ENCODE data around the gene CWH43. TPM values are rescaled to one million over a fixed set of nuclear protein-coding genes. Genes with fewer than 3 reads are reported as not detected.
"Not testable (repeated sequence)": the region's sequence is repeated elsewhere in the genome, so short reads cannot be mapped to it uniquely, and the experiment has no call there.

Gene CWH43
- total RNA-seq, 1 donor from 2014 or later: not detected

DNA sequence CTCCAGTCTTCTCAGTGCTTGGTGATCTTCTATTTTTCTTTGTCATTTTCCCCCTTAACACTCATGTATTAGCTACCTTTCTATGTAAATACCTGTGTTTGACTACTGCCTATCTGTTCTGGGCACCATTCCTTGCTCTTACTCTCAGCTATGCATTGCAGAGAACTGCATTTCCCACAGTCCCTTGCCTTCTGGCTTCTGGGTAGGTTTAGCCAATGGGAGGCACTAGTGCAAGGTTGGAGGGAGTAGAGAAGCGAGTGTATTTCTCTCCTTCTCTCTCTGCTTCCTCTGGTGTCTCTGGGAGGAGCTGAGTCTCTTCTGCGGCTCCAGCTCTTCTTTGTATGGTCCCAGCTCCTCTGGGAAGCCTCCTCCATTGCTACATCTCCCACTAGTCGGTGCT lies 50.5 kb downstream of the CWH43 start:
- peaks cover under 1% of the 10 kb centered on the region for H3K36me3 Mint-ChIP-seq (ENCODE audit: low read depth, unreplicated experiment)
- DNase-seq (ENCODE audit: low spot score): no peak
- H3K4me3 Mint-ChIP-seq (ENCODE audit: unreplicated experiment): no peak overlapping the region
- peaks cover 15% of the 10 kb centered on the region for H3K9me3 Mint-ChIP-seq (ENCODE audit: unreplicated experiment)
- TF ChIP-seq, protein P1, sequence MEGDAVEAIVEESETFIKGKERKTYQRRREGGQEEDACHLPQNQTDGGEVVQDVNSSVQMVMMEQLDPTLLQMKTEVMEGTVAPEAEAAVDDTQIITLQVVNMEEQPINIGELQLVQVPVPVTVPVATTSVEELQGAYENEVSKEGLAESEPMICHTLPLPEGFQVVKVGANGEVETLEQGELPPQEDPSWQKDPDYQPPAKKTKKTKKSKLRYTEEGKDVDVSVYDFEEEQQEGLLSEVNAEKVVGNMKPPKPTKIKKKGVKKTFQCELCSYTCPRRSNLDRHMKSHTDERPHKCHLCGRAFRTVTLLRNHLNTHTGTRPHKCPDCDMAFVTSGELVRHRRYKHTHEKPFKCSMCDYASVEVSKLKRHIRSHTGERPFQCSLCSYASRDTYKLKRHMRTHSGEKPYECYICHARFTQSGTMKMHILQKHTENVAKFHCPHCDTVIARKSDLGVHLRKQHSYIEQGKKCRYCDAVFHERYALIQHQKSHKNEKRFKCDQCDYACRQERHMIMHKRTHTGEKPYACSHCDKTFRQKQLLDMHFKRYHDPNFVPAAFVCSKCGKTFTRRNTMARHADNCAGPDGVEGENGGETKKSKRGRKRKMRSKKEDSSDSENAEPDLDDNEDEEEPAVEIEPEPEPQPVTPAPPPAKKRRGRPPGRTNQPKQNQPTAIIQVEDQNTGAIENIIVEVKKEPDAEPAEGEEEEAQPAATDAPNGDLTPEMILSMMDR (IDR thresholded peaks at IDR 0.05; ENCODE audit: unreplicated experiment): no peak
- H3K27ac Mint-ChIP-seq (ENCODE audit: unreplicated experiment): no peak overlapping the region
- H3K4me1 Mint-ChIP-seq (ENCODE audit: unreplicated experiment): no peaks in the 10 kb centered on the region
- H3K27me3 Mint-ChIP-seq (ENCODE audit: unreplicated experiment): peaks cover 2% of the 10 kb centered on the region

DNA sequence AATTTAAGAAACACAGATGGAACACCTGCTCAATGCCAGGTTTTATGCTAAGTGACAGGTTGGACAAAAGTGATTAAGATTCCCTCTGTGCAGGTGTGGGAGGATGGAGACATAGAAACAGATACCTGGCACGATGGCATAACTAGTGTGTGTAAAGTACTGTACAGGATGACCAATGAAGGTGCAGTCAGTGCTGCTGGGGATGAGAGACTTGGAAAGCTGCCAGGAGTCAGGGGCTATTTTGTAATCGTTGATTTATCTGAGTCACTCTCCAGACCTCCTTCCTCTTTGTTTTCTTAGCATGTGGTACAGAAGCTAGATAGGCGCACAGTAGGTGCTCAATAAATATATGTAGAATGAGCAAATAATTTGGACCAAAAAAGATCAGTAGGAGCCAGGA lies 58.2 kb downstream of the CWH43 start:
- no peak overlapping the region for H3K4me3 Mint-ChIP-seq (ENCODE audit: unreplicated experiment)
- peaks cover 4% of the 10 kb centered on the region for H3K36me3 Mint-ChIP-seq (ENCODE audit: low read depth, unreplicated experiment)
- no peak overlapping the region for H3K27ac Mint-ChIP-seq (ENCODE audit: unreplicated experiment)
- no peak for DNase-seq (ENCODE audit: low spot score)
- peaks cover 8% of the 10 kb centered on the region for H3K27me3 Mint-ChIP-seq (ENCODE audit: unreplicated experiment)
- TF ChIP-seq, protein P1 (IDR thresholded peaks at IDR 0.05; ENCODE audit: unreplicated experiment): no peak
- no peaks in the 10 kb centered on the region for H3K4me1 Mint-ChIP-seq (ENCODE audit: unreplicated experiment)
- peaks cover 25% of the 10 kb centered on the region for H3K9me3 Mint-ChIP-seq (ENCODE audit: unreplicated experiment)

DNA sequence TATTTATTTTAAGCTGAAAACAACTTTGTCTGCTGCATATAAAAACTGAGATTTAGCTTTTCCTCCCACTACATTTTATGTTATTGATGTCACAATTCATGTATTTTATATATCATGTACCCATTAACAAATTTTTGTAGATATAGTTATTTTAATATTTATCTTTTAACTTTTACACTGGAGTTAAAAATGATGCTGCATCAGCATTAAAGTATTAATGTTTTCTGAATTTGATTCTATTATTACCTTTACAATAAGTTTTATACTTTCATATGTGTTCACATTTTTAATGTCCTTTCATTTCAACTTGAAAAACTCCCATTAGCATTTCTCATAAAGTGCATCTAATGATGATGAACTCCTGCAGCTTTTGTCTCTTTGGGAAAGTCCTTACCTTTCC lies 72.2 kb downstream of the CWH43 start:
- H3K4me3 Mint-ChIP-seq (ENCODE audit: unreplicated experiment): no peak overlapping the region
- H3K9me3 Mint-ChIP-seq (ENCODE audit: unreplicated experiment): peaks cover 13% of the 10 kb centered on the region
- H3K36me3 Mint-ChIP-seq (ENCODE audit: low read depth, unreplicated experiment): no peaks in the 10 kb centered on the region
- no peak overlapping the region for H3K27ac Mint-ChIP-seq (ENCODE audit: unreplicated experiment)
- DNase-seq (ENCODE audit: low spot score): no peak
- H3K27me3 Mint-ChIP-seq (ENCODE audit: unreplicated experiment): peaks cover 3% of the 10 kb centered on the region
- H3K4me1 Mint-ChIP-seq (ENCODE audit: unreplicated experiment): no peaks in the 10 kb centered on the region
- TF ChIP-seq, protein P1 (IDR thresholded peaks at IDR 0.05; ENCODE audit: unreplicated experiment): no peak

DNA sequence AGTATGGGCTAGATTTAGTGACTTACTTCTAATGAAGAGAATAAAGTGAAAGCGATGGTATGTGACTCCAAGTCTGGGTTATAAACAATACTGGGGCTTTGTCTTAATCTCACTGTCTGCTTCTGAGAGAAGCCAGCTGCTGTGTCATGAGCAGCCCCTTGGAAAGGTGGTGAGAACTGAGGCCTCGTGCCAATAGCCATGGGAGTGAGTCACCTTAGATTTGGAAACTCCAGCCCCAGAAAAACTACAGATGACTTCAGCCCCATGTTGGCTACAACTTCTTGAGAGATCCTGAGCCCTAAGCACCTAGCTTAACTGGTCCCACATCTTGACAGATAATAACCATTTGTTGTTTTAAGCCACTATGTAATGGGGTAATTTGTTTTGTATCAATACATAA lies 77.6 kb downstream of the CWH43 start:
- H3K27ac Mint-ChIP-seq (ENCODE audit: unreplicated experiment): no peak overlapping the region

DNA sequence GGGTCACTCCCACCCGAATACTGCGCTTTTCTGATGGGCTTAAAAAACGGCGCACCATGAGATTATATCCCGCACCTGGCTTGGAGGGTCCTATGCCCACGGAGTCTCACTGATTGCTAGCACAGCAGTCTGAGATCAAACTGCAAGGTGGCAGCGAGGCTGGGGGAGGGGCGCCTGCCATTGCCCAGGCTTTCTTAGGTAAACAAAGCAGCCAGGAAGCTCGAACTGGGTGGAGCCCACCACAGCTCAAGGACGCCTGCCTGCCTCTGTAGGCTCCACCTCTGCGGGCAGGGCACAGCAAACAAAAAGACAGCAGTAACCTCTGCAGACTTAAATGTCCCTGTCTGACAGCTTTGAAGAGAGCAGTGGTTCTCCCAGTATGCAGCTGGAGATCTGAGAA lies 86.1 kb downstream of the CWH43 start:
- peaks cover 36% of the 10 kb centered on the region for H3K9me3 Mint-ChIP-seq (ENCODE audit: unreplicated experiment)
- H3K4me1 Mint-ChIP-seq (ENCODE audit: unreplicated experiment); H3K4me3 Mint-ChIP-seq (ENCODE audit: unreplicated experiment); DNase-seq (ENCODE audit: low spot score); H3K36me3 Mint-ChIP-seq (ENCODE audit: low read depth, unreplicated experiment); H3K27me3 Mint-ChIP-seq (ENCODE audit: unreplicated experiment); H3K27ac Mint-ChIP-seq (ENCODE audit: unreplicated experiment): not testable (repeated sequence)

More for the DNA sequence above, 77.6 kb downstream of the CWH43 start:
- H3K4me3 Mint-ChIP-seq (ENCODE audit: unreplicated experiment): no peak overlapping the region
- peaks cover 3% of the 10 kb centered on the region for H3K27me3 Mint-ChIP-seq (ENCODE audit: unreplicated experiment)
- DNase-seq (ENCODE audit: low spot score): no peak
- TF ChIP-seq, protein P1 (IDR thresholded peaks at IDR 0.05; ENCODE audit: unreplicated experiment): no peak
- H3K9me3 Mint-ChIP-seq (ENCODE audit: unreplicated experiment): peaks cover 23% of the 10 kb centered on the region
- H3K36me3 Mint-ChIP-seq (ENCODE audit: low read depth, unreplicated experiment): peaks cover 4% of the 10 kb centered on the region
- H3K4me1 Mint-ChIP-seq (ENCODE audit: unreplicated experiment): no peaks in the 10 kb centered on the region

DNA sequence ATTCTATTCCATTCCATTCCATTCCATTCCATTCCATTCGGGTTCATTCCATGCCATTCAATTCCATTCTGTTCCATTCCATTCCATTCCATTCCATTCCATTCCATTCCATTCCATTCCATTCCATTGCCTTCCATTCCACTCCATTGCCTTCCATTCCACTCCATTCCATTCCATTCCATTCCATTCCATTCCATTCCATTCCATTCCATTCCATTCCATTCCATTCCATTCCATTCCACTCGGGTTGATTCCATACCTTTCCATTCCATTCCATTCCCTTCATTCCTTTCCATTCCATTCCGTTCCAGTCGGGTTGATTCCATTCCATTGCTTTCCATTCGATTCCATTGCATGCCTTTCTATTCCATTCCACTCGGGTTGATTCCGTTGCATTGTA lies 105.8 kb downstream of the CWH43 start:
- Mint-ChIP-seq H3K9me3 (ENCODE audit: unreplicated experiment) (peaks cover 33% of the 10 kb centered on the region), H3K4me3 (ENCODE audit: unreplicated experiment) (peak overlapping the region; percentile 1), H3K27me3 (ENCODE audit: unreplicated experiment) (peaks cover 23% of the 10 kb centered on the region), H3K36me3 (ENCODE audit: low read depth, unreplicated experiment) (peaks cover 27% of the 10 kb centered on the region)
- H3K4me1 Mint-ChIP-seq (ENCODE audit: unreplicated experiment); DNase-seq (ENCODE audit: low spot score); H3K27ac Mint-ChIP-seq (ENCODE audit: unreplicated experiment): not testable (repeated sequence)

DNA sequence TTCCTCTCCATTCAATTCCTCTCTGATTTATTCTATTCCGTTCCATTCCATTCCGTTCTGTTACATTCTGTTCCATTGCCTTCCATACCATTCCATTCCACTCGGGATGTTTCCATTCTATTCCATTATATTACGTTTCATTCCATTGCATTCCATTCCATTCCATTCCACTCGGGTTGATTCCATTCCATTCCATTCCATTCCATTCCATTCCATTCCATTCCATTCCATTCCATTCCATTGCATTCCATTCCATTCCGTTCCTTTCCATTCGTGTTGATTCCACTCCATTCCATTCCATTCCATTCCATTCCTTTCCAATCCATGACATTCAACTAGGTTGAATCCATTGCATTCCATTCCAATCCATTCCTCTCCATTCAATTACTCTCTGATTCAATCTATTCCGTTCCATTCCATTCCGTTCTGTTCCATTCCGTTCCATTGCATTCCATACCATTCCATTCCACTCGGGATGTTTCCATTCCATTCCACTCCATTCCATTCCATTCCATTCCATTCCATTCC lies 106.6 kb downstream of the CWH43 start:
- H3K9me3 Mint-ChIP-seq (ENCODE audit: unreplicated experiment): peaks cover 41% of the 10 kb centered on the region

DNA sequence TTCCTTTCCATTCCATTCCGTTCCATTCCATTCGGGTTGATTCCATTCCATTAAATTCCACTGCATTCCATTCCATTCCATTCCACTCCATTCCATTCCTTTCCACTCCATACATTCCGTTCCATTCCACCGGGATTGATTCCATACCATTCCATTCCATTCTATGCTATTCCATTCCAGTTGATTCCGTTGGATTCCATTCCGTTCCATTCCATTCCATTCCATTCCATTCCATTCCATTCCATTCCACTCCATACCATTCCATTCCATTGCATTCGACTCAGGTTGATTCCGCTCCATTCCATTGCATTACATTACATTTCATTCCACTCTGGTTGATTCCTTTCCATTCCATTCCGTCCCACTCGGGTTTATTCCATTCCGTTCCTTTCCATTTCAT lies 110.1 kb downstream of the CWH43 start:
- Mint-ChIP-seq H3K9me3 (ENCODE audit: unreplicated experiment) (peaks cover 64% of the 10 kb centered on the region), H3K27ac (ENCODE audit: unreplicated experiment) (peak overlapping the region; percentile 0), H3K36me3 (ENCODE audit: low read depth, unreplicated experiment) (peaks cover 60% of the 10 kb centered on the region), H3K27me3 (ENCODE audit: unreplicated experiment) (peaks cover 46% of the 10 kb centered on the region), H3K4me3 (ENCODE audit: unreplicated experiment) (peak overlapping the region; percentile 4)
- not testable (repeated sequence) for DNase-seq (ENCODE audit: low spot score); H3K4me1 Mint-ChIP-seq (ENCODE audit: unreplicated experiment)

More for the DNA sequence above, 106.6 kb downstream of the CWH43 start:
- not testable (repeated sequence) for H3K27ac Mint-ChIP-seq (ENCODE audit: unreplicated experiment); DNase-seq (ENCODE audit: low spot score); H3K4me1 Mint-ChIP-seq (ENCODE audit: unreplicated experiment); H3K4me3 Mint-ChIP-seq (ENCODE audit: unreplicated experiment)
- peaks cover 30% of the 10 kb centered on the region for H3K27me3 Mint-ChIP-seq (ENCODE audit: unreplicated experiment)
- peaks cover 35% of the 10 kb centered on the region for H3K36me3 Mint-ChIP-seq (ENCODE audit: low read depth, unreplicated experiment)

DNA sequence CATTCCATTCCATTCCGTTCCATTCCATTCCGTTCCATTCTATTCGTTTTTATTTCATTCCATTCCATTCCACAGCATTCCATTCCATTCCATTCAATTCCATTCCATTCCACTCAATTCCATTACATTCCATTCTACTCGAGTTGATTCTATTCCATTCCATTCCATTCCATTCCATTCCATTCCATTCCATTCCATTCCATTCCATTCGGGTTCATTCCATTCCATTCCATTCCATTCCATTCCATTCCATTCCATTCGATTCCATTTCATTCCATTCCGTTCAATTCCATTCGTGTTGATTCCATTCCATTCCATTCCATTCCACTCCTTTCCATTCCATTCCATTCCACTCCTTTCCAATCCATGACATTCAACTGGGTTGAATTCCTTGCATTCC lies 110.6 kb downstream of the CWH43 start:
- Mint-ChIP-seq H3K9me3 (ENCODE audit: unreplicated experiment) (peaks cover 64% of the 10 kb centered on the region), H3K27me3 (ENCODE audit: unreplicated experiment) (peaks cover 45% of the 10 kb centered on the region)
- H3K4me3 Mint-ChIP-seq (ENCODE audit: unreplicated experiment): not testable (repeated sequence)

More for the DNA sequence above, 110.6 kb downstream of the CWH43 start:
- peaks cover 56% of the 10 kb centered on the region for H3K36me3 Mint-ChIP-seq (ENCODE audit: low read depth, unreplicated experiment)
- not testable (repeated sequence) for H3K4me1 Mint-ChIP-seq (ENCODE audit: unreplicated experiment); DNase-seq (ENCODE audit: low spot score); H3K27ac Mint-ChIP-seq (ENCODE audit: unreplicated experiment)
